HG02885 (cell line): ENCODE data around the gene INHBA.

Source experiments
- ATAC-seq: cut with Tn5 transposase; IDR thresholded peaks from one replicate; pipeline ENCODE4 v1.9.1; 2021; ENCODE audit warnings: mild to moderate bottlenecking; ENCODE audit not compliant: unreplicated experiment, poor library complexity

Gene INHBA

DNA sequence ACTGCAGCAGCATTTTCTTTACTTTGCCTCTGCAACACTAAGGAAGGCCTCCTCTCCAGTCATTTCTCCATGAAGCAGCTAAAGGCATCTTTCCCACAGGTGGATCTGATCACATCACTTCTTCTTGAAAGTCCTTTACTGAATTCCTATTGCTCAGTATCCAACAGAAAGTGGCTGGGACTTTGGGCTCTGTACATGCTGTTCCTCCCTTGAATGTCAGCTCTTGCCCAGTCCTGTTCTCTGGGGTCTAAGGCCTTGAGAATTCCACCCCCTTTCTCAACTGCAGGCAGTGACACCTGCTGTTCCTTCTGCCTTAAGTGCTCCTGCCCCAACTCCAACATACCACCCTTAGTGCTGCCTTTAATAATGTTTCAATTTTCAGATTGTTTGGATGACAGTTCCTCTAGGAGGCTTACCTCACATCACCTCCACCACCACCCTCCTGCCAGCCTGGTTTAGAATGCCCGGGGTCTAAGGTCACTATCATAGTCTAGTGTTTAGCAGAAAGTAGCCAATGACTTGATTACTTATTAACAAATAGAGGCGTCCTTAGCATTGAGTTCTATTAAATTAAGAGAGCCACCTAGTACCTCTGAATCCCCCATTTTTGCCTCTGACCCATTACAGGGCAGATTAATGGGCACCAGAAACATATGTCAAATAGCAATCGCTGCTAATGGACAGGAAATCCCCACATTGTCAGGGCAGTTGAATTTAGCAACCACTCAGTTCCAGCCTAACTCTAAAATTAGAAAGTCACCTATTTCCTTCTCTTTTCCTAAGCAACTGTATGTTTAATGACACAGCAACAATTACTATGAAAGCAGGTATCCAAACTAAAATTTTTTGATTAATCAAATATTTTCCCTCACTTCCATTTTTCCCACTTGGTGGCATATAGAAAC is 11.4 kb downstream of the INHBA start:
- no peak for ATAC-seq

- no peak for ATAC-seq
These were observed 13.1 kb downstream of the INHBA start for GRCh38 chr7:41689815-41690214.

DNA sequence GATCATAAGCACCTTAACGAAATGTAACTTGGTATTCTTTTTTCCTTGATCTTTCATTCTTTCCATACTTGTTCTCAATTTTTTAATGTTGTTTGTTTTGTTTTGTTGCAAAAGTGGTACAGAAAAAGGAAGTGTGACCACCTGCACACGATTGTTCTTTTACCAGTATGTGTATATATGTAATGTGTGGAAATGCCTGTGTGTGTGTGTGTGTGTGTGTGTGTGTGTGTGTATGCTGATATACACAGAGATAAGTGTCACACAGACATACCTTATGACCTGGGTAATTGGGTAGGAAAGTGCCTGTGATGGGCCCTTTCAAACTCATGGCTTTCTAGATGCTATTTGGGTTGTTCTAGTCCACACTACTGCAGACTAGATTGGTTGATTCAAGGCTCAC is 14.0 kb downstream of the INHBA start:
- no peak for ATAC-seq

DNA sequence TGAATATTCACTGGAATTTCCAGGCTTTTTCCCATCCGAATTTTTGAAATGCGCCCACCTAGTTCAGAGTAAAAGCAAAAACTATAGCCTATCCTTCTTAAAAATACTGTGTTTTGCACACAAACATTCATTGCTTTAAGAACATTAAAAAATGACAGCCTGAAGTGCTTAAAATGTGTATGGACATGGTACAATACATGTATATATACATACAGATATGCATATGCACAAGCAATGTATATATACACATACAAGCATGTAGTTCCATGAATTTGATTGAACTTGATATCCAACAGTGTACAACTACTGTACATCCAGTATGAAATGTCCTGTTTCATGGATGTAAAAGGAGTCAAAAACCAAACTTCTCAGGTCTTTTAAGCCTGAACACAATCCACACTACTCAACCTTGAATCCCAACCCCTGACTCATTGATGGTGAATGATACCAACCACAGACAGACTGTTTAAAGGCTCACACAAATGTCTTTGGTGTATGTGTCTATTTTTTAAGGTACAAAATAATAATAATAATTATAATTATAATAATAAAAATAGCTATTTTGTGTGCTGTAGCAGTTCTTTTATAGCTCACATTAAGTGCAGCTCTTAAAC is 14.8 kb downstream of the INHBA start:
- ATAC-seq = no peak

DNA sequence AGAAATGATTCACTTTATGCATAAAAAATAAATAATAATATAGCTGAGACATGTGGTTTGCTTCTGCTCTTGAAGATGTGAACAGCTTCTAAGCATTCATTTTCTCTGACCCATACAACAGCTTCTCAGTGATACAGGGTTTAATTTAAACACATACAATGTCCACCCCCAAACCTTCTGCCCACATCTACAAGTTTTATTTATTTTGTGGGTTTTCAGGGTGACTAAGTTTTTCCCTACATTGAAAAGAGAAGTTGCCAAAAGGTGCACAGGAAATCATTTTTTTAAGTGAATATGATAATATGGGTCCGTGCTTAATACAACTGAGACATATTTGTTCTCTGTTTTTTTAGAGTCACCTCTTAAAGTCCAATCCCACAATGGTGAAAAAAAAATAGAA is 17.2 kb downstream of the INHBA start:
- ATAC-seq = no peak

- ATAC-seq = no peak
These were observed 20.5 kb downstream of the INHBA start for GRCh38 chr7:41682422-41682821.

- ATAC-seq = no peak
These were observed 23.3 kb downstream of the INHBA start for GRCh38 chr7:41679566-41679965.

GRCh38 chr7:41674505-41675023 is 28.3 kb downstream of the INHBA start:
- ATAC-seq = no peak

- ATAC-seq = no peak
These were observed 41.3 kb downstream of the INHBA start for GRCh38 chr7:41661596-41661995.

DNA sequence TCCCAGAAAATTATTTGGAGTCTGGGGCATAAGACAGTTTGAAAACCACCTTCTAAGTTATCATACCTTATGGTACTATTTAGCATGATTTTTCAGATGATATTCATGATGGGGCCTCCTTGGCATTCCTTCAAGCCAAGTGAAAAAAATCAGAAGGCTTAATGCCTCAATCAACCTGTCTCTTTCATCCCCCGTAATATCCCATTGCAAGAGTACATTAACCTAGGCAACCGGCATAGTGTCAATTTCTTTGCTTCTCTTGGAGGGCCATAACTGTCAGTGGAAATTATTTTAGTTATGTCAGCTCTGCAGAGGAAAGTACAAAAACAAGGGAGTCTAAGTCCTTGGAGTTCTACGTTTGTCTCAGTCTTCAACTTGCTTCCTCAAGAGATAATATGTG is 43.4 kb downstream of the INHBA start:
- ATAC-seq = no peak

GRCh38 chr7:41656366-41656765 is 46.5 kb downstream of the INHBA start:
- no peak for ATAC-seq

DNA sequence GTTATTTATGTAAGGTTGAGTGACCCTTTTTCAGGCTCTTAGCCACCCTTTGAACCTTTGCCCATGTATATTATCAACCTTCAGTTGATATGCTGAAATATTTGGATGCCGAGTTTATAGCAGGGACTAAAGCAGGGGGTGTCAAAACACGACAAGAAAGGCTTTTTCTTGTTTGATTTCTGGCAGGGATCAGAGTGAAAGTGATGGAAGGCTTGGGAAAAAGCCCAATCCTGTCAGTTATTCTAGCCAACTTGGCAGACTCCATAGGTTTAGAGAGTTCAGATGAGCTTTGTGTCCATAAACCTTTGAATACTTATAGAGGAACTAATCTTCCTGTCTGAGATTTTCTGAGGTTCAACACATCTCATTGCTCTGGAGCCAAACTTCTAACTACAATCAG is 47.5 kb downstream of the INHBA start:
- no peak for ATAC-seq

GRCh38 chr7:41652267-41652666 is 50.6 kb downstream of the INHBA start:
- ATAC-seq = no peak

DNA sequence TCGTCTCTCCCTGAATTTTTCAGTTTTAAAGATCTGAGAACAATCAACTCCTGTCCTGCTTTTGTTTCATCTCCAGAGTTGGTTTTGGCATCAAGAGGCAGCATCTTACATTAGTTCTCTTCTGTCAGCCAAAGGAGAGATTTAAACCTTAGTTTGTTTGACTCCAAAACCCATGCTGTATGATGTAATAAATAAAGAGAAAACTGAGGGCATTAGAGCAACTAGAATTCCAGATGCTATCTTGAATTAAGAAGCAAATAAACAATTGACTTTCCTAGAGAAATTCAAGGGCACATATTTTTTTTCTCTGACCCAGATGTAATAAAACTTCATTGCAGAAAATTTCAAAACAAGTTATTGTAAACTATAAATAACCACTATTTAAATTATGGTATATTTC is 54.4 kb downstream of the INHBA start:
- no peak for ATAC-seq

- no peak for ATAC-seq
These were observed 59.3 kb downstream of the INHBA start for GRCh38 chr7:41643616-41644015.

GRCh38 chr7:41641665-41642014 is 61.2 kb downstream of the INHBA start:
- no peak for ATAC-seq

- no peak for ATAC-seq
These were observed 61.8 kb downstream of the INHBA start for GRCh38 chr7:41641011-41641664.

DNA sequence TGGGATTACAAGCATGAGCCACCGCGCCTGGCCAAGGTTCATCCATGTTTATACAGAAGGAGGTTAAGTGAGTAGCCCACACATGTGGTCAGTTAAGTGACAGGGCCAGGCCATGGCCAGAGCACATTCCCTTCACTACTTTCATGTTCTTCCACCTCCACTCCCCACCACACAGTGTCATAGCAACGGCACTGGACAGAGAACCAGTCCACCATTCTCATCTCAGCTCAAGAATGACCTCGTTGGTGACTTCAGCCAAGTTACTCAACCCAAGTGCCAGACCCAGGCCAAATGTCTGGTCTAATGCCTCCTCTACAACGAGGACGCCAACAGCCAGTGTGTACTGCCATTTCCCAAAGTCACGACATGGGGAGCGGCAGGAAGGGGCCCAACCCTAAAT is 62.4 kb downstream of the INHBA start:
- no peak for ATAC-seq

DNA sequence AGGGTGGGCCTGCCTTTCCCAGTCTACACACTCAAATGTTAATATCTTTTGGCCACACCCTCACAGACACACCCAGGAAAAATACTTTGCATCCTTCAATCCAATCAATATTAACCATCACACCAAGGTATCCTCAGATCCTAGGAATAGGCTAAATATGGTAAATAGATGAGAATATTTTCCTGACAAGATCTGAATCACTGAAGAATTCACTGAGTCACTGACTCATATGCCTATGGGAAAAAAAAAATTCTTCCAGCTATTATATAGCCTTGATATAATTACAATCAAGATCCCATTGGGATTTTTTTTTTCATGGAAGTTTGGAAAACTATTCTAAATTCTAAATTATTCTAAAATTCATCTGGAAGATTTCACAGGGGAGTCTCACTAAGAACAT is 65.8 kb downstream of the INHBA start:
- ATAC-seq = no peak
